HUES6 (cell line): Measurements from ENCODE around the gene FRK.

Experiments
- H3K27ac ChIP-seq: 2 replicates; pipeline ENCODE4 v1.7.0; 2013; ENCODE audit warnings: low read depth, mild to moderate bottlenecking, low read length, inconsistent platforms
- H3K27me3 ChIP-seq: 2 replicates; pipeline ENCODE4 v1.6.1; 2013; ENCODE audit warnings: low read length; ENCODE audit not compliant: control insufficient read depth, insufficient read depth
- H3K36me3 ChIP-seq: 2 replicates; pipeline ENCODE4 v1.6.1; 2013; ENCODE audit warnings: low read length; ENCODE audit not compliant: control insufficient read depth, insufficient read depth
- H3K4me1 ChIP-seq: 2 replicates; pipeline ENCODE4 v1.6.1; 2013; ENCODE audit warnings: low read length; ENCODE audit not compliant: control insufficient read depth, insufficient read depth
- H3K4me3 ChIP-seq: 2 replicates; pipeline ENCODE4 v1.5.1; 2013; ENCODE audit warnings: low read depth, low read length
- H3K9ac ChIP-seq: one replicate; pipeline ENCODE4 v1.6.1; 2013; ENCODE audit warnings: mild to moderate bottlenecking, low read length
- H3K9me3 ChIP-seq: 2 replicates; pipeline ENCODE4 v1.6.1; 2013; ENCODE audit warnings: low read depth, low read length; ENCODE audit not compliant: control insufficient read depth, insufficient read depth

Gene FRK

DNA sequence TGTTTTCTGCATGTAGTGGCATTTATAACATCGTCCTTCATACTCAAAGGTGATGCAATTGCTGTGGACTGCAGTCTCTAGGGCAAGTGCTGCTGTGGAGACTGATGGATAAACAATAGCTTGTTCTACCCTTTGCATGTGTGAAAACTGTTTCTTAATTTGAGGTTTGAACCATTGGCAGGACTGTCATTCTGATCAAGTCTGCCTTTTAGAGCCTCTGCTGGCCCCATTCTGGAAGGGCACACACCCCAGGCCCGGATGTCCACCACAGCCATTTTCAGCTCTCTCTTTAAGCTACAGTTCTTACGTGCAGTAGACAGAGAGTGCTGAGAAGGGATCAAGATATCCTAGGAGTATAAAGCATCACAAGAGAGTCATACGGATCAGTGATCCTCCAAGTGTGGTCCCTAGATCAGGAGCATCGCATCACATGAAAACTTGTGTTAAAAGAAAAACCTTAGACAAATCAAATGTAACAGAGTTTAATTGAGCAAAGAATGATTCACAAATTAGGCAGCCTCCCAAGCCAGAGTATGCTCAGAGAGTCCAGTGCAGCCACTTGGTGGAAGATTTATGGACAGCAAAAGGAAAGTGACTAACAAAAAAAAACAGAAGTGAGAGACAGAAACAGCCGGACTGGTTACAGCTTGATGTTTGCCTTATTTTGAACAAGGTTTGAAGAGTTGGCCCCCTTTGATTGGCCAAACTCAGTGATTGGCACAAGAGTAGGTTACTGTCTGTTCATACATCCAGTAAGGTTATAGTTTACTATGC lies 52.0 kb downstream of the FRK start:
- Histone ChIP-seq H3K27ac (no peak overlapping the region), H3K4me3 (no peak overlapping the region), H3K27me3 (no peaks in the 10 kb centered on the region), H3K9ac (no peak overlapping the region), H3K36me3 (no peaks in the 10 kb centered on the region), H3K4me1 (no peaks in the 10 kb centered on the region), H3K9me3 (no peaks in the 10 kb centered on the region)

DNA sequence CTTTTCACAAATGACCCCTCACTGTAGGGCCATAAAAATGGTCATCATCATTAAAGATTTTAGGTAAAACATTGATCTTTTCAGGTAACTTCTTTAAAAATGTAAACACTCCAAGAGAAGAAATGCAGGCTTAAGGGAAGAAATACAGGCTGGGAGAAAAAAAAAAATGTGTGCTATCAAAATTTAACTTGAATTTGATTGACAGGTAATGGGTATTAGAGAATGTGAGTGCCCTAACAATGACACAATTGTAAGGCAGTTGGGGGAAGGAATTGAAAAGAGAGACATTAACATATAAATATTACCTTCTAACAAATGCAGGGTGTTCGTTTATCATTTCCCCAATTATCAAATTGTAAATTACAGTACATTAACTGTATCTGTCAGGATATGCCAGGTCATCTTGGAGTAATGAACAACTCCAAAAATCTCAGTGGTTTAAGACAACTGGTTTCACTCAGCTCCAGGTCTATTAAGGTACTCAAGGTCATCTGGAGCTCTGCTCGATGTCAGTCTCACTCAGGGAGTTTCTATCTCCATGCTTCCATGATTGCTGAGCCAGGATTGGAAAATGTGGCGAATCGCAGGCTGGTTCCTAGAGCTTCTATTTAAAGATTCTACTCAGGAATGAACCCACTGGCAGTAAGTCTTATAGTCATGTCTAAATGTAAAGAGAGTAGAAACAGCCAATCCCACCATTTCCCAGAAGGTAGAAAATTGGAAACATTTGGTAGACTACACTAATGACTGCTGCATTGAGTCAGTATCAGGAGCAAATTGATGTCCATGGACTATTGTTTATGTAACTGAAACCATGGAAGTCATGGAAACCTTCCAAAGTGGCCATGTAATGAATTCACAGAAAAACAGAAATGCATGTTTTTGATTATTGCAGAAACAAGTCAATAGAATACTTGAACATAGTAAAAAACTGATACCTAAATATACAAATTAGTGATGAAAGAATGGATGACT lies 55.6 kb downstream of the FRK start:
- no peaks in the 10 kb centered on the region for H3K4me1 ChIP-seq
- H3K27me3 ChIP-seq = no peaks in the 10 kb centered on the region
- no peak overlapping the region for H3K9ac ChIP-seq
- H3K36me3 ChIP-seq = no peaks in the 10 kb centered on the region
- no peak overlapping the region for H3K4me3 ChIP-seq
- H3K9me3 ChIP-seq = no peaks in the 10 kb centered on the region
- H3K27ac ChIP-seq = no peak overlapping the region

DNA sequence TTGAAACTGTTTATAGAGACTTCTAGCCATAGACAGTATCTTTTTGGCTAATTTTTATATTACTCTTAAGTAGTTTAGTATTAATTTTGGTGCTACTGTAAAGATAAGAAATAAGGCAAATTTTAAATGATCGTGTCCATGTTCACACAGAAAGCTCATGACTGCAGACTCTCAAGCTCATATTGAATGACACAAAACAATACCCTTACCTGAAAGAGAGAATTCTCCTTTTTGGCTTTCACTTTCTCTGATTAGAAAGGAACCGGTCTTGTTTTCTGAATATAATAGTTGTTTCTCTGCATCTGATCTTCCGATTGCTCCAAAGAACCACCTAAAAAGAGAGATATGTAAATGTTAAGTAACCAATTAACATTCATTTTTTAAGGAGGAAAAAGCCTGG lies 57.0 kb downstream of the FRK start:
- Histone ChIP-seq H3K9ac (no peak overlapping the region), H3K27me3 (no peaks in the 10 kb centered on the region), H3K36me3 (no peaks in the 10 kb centered on the region), H3K9me3 (no peaks in the 10 kb centered on the region), H3K4me1 (no peaks in the 10 kb centered on the region), H3K27ac (no peak overlapping the region), H3K4me3 (no peak overlapping the region)

DNA sequence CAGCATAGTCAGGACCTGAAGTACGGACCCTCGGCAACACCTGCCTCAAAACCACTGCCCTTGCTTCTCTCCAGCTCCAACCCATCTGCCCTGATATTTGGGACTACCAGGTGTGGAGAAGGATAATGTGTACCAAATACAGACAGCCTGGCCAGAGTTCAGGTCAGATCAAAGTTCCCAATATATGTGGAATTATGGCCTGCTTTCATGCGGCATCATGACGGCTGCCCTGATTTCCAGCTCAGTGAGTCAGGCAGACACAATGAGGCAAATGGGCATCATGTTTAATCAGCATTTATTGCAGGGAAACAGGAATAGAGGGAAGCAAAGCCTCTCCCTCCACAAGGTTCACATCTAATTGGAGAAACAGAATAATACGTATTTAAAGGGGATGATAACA lies 57.9 kb downstream of the FRK start:
- no peaks in the 10 kb centered on the region for H3K27me3 ChIP-seq
- no peak overlapping the region for H3K9ac ChIP-seq
- H3K27ac ChIP-seq = no peak overlapping the region
- no peaks in the 10 kb centered on the region for H3K9me3 ChIP-seq
- H3K4me3 ChIP-seq = no peak overlapping the region
- no peaks in the 10 kb centered on the region for H3K36me3 ChIP-seq
- H3K4me1 ChIP-seq = no peaks in the 10 kb centered on the region

DNA sequence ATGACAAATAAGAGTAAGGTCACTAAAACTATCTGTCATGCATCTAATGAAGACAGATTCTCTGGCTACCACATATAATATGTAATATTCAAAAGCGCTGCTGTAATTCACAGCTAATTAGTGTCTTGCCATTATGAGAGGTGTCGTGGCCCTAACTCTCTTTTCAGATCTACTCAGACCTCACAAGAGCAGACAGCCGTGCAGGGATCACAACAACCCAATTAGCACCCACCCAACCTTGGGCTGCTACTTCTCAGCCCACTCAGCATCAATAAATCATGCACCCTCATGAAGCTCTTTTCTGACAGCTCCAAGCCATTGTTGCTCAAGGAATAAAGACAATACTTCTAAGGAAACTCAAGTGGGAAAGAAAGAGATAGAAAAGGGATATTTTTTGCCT lies 61.5 kb downstream of the FRK start:
- H3K27me3 ChIP-seq = no peaks in the 10 kb centered on the region
- H3K9ac ChIP-seq = no peak overlapping the region
- H3K4me1 ChIP-seq = no peaks in the 10 kb centered on the region
- no peak overlapping the region for H3K4me3 ChIP-seq
- no peak overlapping the region for H3K27ac ChIP-seq
- no peaks in the 10 kb centered on the region for H3K9me3 ChIP-seq
- no peaks in the 10 kb centered on the region for H3K36me3 ChIP-seq

DNA sequence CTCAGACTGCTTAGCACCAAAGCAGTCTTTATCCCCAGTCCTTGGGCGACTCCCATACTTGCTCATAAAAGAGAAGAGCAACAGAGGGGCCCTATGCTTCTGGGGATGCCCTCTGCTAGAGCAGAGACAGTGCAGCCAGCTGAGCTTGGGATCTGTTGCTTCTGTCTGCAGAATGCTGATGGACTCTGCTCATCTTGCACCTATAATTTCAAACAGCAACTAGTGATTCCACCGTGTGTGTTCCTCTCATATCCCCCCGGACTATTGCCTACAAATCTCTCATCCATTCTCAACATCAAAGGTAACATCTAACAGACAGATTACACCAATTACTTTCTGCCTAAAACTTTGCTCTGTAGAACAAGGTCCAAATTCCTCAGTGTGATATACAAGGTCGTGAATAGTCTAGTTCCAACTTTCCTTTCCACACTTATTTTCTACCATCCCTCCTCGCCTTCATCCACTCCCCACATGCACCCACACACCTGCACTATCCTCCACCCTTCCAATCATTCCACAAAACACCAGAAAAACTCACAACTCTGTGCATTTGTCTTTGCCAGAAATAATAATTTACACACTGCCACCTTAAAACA lies 62.6 kb downstream of the FRK start:
- H3K4me3 ChIP-seq = no peak overlapping the region
- no peak overlapping the region for H3K27ac ChIP-seq
- no peak overlapping the region for H3K9ac ChIP-seq
- no peaks in the 10 kb centered on the region for H3K4me1 ChIP-seq
- H3K36me3 ChIP-seq = no peaks in the 10 kb centered on the region
- H3K27me3 ChIP-seq = no peaks in the 10 kb centered on the region
- H3K9me3 ChIP-seq = no peaks in the 10 kb centered on the region

DNA sequence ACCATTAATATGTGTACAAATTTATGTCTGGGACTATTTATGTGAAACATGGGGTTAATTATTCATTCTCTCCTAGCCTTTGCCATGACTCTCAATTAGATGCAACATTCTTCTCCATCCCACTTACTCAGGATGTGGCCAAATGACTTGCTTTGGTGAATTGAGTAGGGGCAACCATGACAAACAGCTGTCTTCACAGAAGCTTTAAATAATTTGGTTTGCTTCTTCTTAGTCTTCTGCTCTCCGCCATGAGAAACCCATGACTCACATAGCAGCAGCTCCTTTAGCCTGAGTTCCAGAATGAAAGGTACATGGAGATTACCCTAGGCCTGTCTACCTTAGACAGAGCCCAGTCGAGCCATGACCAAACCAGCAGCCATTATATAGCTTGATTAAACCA lies 74.7 kb downstream of the FRK start:
- Histone ChIP-seq H3K9me3 (no peaks in the 10 kb centered on the region), H3K27me3 (no peaks in the 10 kb centered on the region), H3K4me3 (no peak overlapping the region), H3K4me1 (no peaks in the 10 kb centered on the region), H3K36me3 (no peaks in the 10 kb centered on the region), H3K9ac (no peak overlapping the region), H3K27ac (no peak overlapping the region)

DNA sequence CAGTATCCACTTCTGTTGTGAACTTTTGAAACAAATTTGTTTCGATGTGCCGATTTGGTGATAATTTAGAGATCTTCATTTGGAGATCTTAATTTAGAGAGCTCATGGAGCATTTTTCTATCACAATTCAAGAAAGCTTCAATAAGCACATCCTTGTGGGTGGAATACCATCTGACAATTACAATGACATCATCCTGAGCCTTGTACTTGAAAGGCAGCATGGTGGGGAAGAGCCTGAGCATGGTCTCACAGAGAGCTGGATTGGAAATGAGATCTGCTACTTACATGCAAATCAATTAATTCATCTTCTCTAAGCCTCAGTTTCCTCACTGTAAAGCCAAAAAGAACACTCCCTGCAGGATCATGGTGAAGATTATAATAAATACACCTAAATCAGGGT lies 75.9 kb downstream of the FRK start:
- H3K27ac ChIP-seq = no peak overlapping the region
- H3K9ac ChIP-seq = no peak overlapping the region
- H3K4me3 ChIP-seq = no peak overlapping the region
- H3K36me3 ChIP-seq = no peaks in the 10 kb centered on the region
- no peaks in the 10 kb centered on the region for H3K4me1 ChIP-seq
- no peaks in the 10 kb centered on the region for H3K27me3 ChIP-seq
- no peaks in the 10 kb centered on the region for H3K9me3 ChIP-seq

DNA sequence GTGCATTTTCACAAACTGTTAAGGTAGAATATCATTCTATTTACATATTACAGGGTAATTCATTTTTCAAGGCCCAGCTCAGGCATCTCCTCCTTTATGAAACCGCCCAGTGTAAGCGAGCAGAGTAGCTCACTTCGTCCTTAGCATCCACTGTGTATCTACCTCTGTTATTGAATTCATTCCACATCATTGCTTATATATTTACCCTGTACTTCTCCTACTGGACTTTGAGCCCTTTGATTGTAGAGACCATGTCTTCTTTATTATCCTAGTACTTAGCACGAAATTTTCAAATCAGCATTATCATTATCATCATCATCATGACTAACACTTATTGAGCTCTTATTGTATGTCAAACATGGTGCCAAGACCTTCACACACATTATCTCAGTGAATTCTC lies 76.7 kb downstream of the FRK start:
- Histone ChIP-seq H3K9ac (no peak overlapping the region), H3K27me3 (no peaks in the 10 kb centered on the region), H3K4me3 (no peak overlapping the region), H3K9me3 (no peaks in the 10 kb centered on the region), H3K4me1 (no peaks in the 10 kb centered on the region), H3K36me3 (no peaks in the 10 kb centered on the region), H3K27ac (no peak overlapping the region)

DNA sequence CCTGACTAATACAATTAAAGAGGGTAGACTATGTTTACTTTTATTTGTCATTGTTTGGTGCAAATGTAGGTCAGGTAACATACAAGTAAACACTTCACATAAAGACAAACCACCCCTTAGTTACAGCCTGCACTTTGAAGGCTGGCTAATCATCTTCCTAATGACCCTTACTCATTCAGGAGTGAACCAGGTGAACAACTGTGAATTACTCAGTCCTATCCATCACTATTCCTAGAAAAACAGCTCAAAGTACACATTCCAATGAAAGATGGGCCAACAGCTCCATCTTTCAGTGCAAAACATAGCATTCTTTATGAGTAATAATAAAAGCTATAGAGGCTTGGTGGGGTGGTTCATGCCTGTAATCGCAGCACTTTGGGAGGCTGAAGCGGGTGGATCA lies 78.2 kb downstream of the FRK start:
- Histone ChIP-seq H3K9me3 (no peaks in the 10 kb centered on the region), H3K27me3 (no peaks in the 10 kb centered on the region), H3K9ac (no peak overlapping the region), H3K4me3 (no peak overlapping the region), H3K36me3 (no peaks in the 10 kb centered on the region), H3K4me1 (no peaks in the 10 kb centered on the region), H3K27ac (no peak overlapping the region)

DNA sequence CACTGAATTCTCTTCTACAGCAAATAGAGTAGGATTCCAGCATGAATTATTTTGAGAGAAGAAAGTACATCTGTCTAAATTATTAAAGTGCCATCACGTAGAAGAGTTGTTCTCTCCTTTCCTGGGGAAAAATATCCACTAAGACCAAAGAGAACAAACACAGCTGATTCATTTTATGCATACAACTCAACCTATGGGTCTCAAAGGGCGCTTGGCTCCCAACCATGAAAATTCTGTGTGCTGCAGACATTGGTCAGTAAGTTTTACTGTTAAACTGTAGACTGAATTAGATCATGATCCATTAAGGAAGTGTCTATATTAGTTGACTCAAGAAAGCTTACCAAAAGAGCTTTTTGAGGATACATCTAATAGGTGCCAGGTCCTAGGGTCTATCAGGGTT lies 83.5 kb downstream of the FRK start:
- Histone ChIP-seq H3K27me3 (no peaks in the 10 kb centered on the region), H3K4me1 (no peaks in the 10 kb centered on the region), H3K27ac (no peak overlapping the region), H3K4me3 (no peak overlapping the region), H3K9ac (no peak overlapping the region), H3K36me3 (no peaks in the 10 kb centered on the region), H3K9me3 (no peaks in the 10 kb centered on the region)
